ENCODE data around the gene SKIC3. TPM values are rescaled to one million over a fixed set of nuclear protein-coding genes. Genes with fewer than 3 reads are reported as not detected.

The SKIC3 gene
- total RNA-seq, 4 donors from 2014 or later: 73.0 to 142 (median 84.2) TPM

GRCh38 chr5:95543017-95543705 is 11.6 kb downstream of the SKIC3 start:
- no peak overlapping the region for H3K4me3 ChIP-seq (ENCODE audit: low read depth, poor library complexity, severe bottlenecking)
- WGBS, 2 donors: 33 to 43% methylated on average over 3 of the region's 3 CpGs
- no peak for DNase-seq (ENCODE audit: low spot score in 2 of 2)
- TF ChIP-seq CTCF (IDR thresholded peaks at IDR 0.05): no peak
- intact Hi-C loops (cut with DNase I; ENCODE audit: low total_unique reads): no loop called here

- TF ChIP-seq POLR2A (IDR thresholded peaks at IDR 0.05) (no peak), CTCF (IDR thresholded peaks at IDR 0.05) (no peak)
Measured at GRCh38 chr5:95537501-95537900, 17.3 kb downstream of the SKIC3 start.

GRCh38 chr5:95533761-95534160 is 21.0 kb downstream of the SKIC3 start:
- TF ChIP-seq CTCF (IDR thresholded peaks at IDR 0.05) (no peak), POLR2A (IDR thresholded peaks at IDR 0.05) (no peak)
- intact Hi-C loops (cut with DNase I; ENCODE audit: low total_unique reads): no loop called here
- DNase-seq (ENCODE audit: low spot score in 2 of 2): no peak
- H3K4me3 ChIP-seq (ENCODE audit: low read depth, poor library complexity, severe bottlenecking): no peak overlapping the region

More at GRCh38 chr5:95537501-95537900, 17.3 kb downstream of the SKIC3 start:
- DNase-seq (ENCODE audit: low spot score in 2 of 2): no peak
- WGBS, 2 donors: 92 to 95% methylated on average over 2 of the region's 2 CpGs
- H3K4me3 ChIP-seq (ENCODE audit: low read depth, poor library complexity, severe bottlenecking): no peak overlapping the region
- intact Hi-C loops (cut with DNase I; ENCODE audit: low total_unique reads): no loop called here

- DNase-seq (ENCODE audit: low spot score in 2 of 2): no peak
- intact Hi-C loops (cut with DNase I; ENCODE audit: low total_unique reads): no loop called here
- no peak overlapping the region for H3K4me3 ChIP-seq (ENCODE audit: low read depth, poor library complexity, severe bottlenecking)
- no peak for TF ChIP-seq CTCF (IDR thresholded peaks at IDR 0.05)
- WGBS, 2 donors: 54 to 71% methylated on average over 2 of the region's 2 CpGs
Measured at GRCh38 chr5:95533106-95533505, 21.7 kb downstream of the SKIC3 start.

- H3K4me3 ChIP-seq (ENCODE audit: low read depth, poor library complexity, severe bottlenecking): no peak overlapping the region
- no peak for TF ChIP-seq POLR2A (IDR thresholded peaks at IDR 0.05)
- TF ChIP-seq CTCF (IDR thresholded peaks at IDR 0.05): no peak
- DNase-seq (ENCODE audit: low spot score in 2 of 2): no peak
- intact Hi-C loops (cut with DNase I; ENCODE audit: low total_unique reads): no loop called here
- WGBS, 2 donors: 94 to 95% methylated on average over 2 of the region's 2 CpGs
Measured at GRCh38 chr5:95532415-95532814, 22.4 kb downstream of the SKIC3 start.

- TF ChIP-seq CTCF (IDR thresholded peaks at IDR 0.05) (no peak), POLR2A (IDR thresholded peaks at IDR 0.05) (no peak)
- no peak for DNase-seq (ENCODE audit: low spot score in 2 of 2)
- no peak overlapping the region for H3K4me3 ChIP-seq (ENCODE audit: low read depth, poor library complexity, severe bottlenecking)
- intact Hi-C loops (cut with DNase I; ENCODE audit: low total_unique reads): no loop called here
Measured at GRCh38 chr5:95531491-95531890, 23.3 kb downstream of the SKIC3 start.
